Fibroblast of lung (primary cell): ENCODE data around the gene C1QL1. TPM values are rescaled to one million over a fixed set of nuclear protein-coding genes. Genes with fewer than 3 reads are reported as not detected.

Source experiments
- DNase-seq, 2 donors: peaks; one replicate each; pipeline versions ENCODE4 v3.0.0 to v3.0.0-alpha.2; 2010; ENCODE audit warnings: low read depth in 2 of 2
- H2AFZ ChIP-seq: 2 replicates; pipeline ENCODE4 v1.5.1; 2012; ENCODE audit warnings: low read length, control low read depth, inconsistent platforms
- H3K27ac ChIP-seq: 2 replicates; pipeline ENCODE4 v1.5.1; 2011; ENCODE audit warnings: low read length, control low read depth; ENCODE audit not compliant: insufficient read depth
- H3K27me3 ChIP-seq: 2 replicates; pipeline ENCODE4 v1.5.1; 2011; ENCODE audit warnings: mild to moderate bottlenecking, low read length; ENCODE audit not compliant: control insufficient read depth, insufficient read depth
- H3K36me3 ChIP-seq: 2 replicates; pipeline ENCODE4 v1.5.1; 2011; ENCODE audit warnings: low read length; ENCODE audit not compliant: control insufficient read depth, insufficient read depth
- H3K4me1 ChIP-seq: 2 replicates; pipeline ENCODE4 v1.5.1; 2011; ENCODE audit warnings: low read length; ENCODE audit not compliant: control insufficient read depth, insufficient read depth; ENCODE audit errors: extremely low read depth
- H3K4me2 ChIP-seq: 2 replicates; pipeline ENCODE4 v1.5.1; 2011; ENCODE audit warnings: low read length, control low read depth; ENCODE audit not compliant: insufficient read depth; ENCODE audit errors: extremely low read depth
- H3K4me3 ChIP-seq, 4 experiments: fragments of 200-600 bp in 1 of 4; sonication (generic) in 1 of 4; replicated peaks in 1 of 4; 2 replicates each; pipeline ENCODE4 v1.5.1; 2011 to 2016; ENCODE audit warnings: low read length in 4 of 4, low read depth in 3 of 4, mild to moderate bottlenecking in 3 of 4, control low read depth in 2 of 4, inconsistent platforms in 1 of 4, mixed read lengths in 1 of 4; ENCODE audit not compliant: insufficient read depth in 1 of 4; ENCODE audit errors: control extremely low read depth in 1 of 4
- H3K79me2 ChIP-seq: 2 replicates; pipeline ENCODE4 v1.5.1; 2012; ENCODE audit warnings: mild to moderate bottlenecking, low read length, inconsistent platforms; ENCODE audit not compliant: control insufficient read depth, insufficient read depth
- H3K9ac ChIP-seq: 2 replicates; pipeline ENCODE4 v1.5.1; 2011; ENCODE audit warnings: mild to moderate bottlenecking, low read length, control low read depth; ENCODE audit not compliant: insufficient read depth
- H3K9me3 ChIP-seq: 2 replicates; pipeline ENCODE4 v1.5.1; 2012; ENCODE audit warnings: low read depth, low read length; ENCODE audit not compliant: control insufficient read depth, insufficient read depth
- H4K20me1 ChIP-seq: 2 replicates; pipeline ENCODE4 v1.5.1; 2011; ENCODE audit warnings: low read length; ENCODE audit not compliant: control insufficient read depth, insufficient read depth; ENCODE audit errors: extremely low read depth
- CTCF ChIP-seq, 2 donors: IDR thresholded peaks in 1 of 2; conservative IDR thresholded peaks in 1 of 2; 1 replicate in 1 of 2; 2 replicates in 1 of 2; pipeline ENCODE4 v1.5.1; 2011 to 2012; ENCODE audit warnings: low read length in 2 of 2, control low read depth in 1 of 2, inconsistent platforms in 1 of 2, low read depth in 1 of 2, mild to moderate bottlenecking in 1 of 2
- EZH2 ChIP-seq: IDR thresholded peaks from 2 replicates; pipeline ENCODE4 v1.5.1; 2012; ENCODE audit warnings: low read length, control low read depth, mild to moderate bottlenecking; ENCODE audit errors: missing control alignments
- polyA plus RNA-seq, 2 donors: library from polyadenylated mRNA; depleted of rRNA in 1 of 2; stranded (reverse) in 1 of 2; unstranded in 1 of 2; fragments of >200 nt; gene quantifications; 2 replicates each; pipeline ENCODE4 v1.2.1, GENCODE V29; 2011 to 2012; ENCODE audit warnings: missing spikeins in 1 of 2
- total RNA-seq: library from RNA; depleted of rRNA; stranded (reverse); fragments of >200 nt; gene quantifications from 2 replicates; pipeline ENCODE4 v1.2.1, GENCODE V29; 2014

C1QL1 gene
- total and polyA plus RNA-seq, 2 donors (not counting 1 experiment from before 2014, with no cell fraction given), result 0.53 to 1.3 TPM

DNA sequence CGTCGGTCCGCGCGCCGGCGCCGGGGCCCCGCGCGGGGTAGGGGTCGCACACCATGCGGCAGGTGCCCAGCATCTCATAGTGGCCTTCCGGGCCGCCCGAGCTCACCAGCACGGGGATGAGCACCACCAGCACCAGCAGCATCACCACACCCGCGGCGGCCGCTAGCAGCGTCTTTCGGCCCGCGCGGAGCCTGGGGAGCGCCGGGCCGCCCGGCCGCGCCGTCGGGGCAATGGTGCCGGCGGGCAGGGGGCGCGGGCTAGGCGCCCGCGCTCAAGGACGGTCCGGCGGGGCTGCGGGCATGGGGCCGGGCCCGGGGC is 237 bp downstream of the C1QL1 start:
- H3K4me2 ChIP-seq, result no peak overlapping the region
- no peak overlapping the region for H3K27ac ChIP-seq
- no peak for TF ChIP-seq CTCF (conservative IDR thresholded peaks at IDR 0.05 in 1 of 2, IDR thresholded peaks at IDR 0.05 in 1 of 2; ENCODE audit: low read depth in 1 of 2, low read length in 2 of 2)
- TF ChIP-seq EZH2, result no peak
- no peak overlapping the region for H3K4me3 ChIP-seq
- H3K9ac ChIP-seq, result no peak overlapping the region
- H3K79me2 ChIP-seq, result no peaks in the 10 kb centered on the region
- DNase-seq, result no peak
- no peaks in the 10 kb centered on the region for H3K36me3 ChIP-seq
- H3K27me3 ChIP-seq, result peaks cover 36% of the 10 kb centered on the region
- H3K9me3 ChIP-seq, result no peaks in the 10 kb centered on the region
- H2AFZ ChIP-seq, result no peak overlapping the region
- peaks cover 2% of the 10 kb centered on the region for H3K4me1 ChIP-seq
- no peaks in the 10 kb centered on the region for H4K20me1 ChIP-seq

DNA sequence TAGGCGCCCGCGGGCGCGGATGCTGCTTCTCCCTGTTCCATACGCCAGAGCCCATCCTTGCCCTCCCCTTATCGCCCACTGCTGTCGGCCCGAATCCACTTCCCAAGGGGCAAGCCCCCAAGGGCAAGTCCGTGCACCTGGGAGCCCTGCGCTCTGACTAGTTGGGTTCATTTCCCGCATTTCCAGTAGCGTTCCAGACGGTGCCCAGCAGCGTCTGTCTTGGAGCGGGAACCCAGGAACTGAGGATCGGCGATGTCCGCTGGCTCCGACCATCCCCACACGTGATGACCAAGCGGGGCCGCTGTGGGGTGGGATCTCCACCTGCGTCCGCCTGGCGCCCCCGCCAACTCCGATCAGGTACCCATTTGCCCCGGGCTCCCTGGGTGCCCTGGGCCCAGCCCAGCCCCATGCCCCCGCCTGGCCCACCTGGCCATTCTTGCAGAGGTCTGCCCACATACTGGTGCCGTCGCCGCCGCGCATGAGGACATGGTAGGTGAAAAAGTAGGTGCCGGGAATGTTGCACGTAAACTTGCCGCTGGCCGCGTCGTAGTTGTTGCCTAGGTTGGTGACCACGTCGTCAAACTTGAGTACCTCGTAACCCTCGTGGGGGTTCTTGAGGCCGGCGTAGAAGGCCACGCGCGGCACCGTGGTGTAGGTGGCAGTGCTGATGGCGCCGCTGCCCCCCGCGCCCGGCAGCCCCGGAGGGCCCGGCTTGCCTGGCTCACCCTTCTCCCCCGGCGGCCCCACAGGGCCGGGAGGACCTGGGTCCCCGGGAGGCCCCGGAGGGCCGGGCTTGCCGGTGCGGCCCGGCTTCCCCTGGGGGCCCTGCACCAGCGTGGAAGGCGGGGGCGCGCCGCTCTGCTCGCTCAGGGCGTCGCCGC is 837 bp downstream of the C1QL1 start:
- Histone ChIP-seq H3K36me3 (no peaks in the 10 kb centered on the region), H3K9me3 (no peaks in the 10 kb centered on the region), H3K27me3 (peaks cover 36% of the 10 kb centered on the region), H4K20me1 (no peaks in the 10 kb centered on the region), H3K4me3 (no peak overlapping the region), H3K27ac (no peak overlapping the region), H3K4me2 (no peak overlapping the region), H3K9ac (no peak overlapping the region), H2AFZ (no peak overlapping the region), H3K4me1 (peaks cover 2% of the 10 kb centered on the region), H3K79me2 (no peaks in the 10 kb centered on the region)
- DNase-seq, result no peak
- TF ChIP-seq EZH2, result peak; percentile 100
- TF ChIP-seq CTCF (conservative IDR thresholded peaks at IDR 0.05 in 1 of 2, IDR thresholded peaks at IDR 0.05 in 1 of 2; ENCODE audit: low read depth in 1 of 2, low read length in 2 of 2), result no peak

GRCh38 chr17:44966348-44967025 is 1.6 kb downstream of the C1QL1 start:
- TF ChIP-seq EZH2 (no peak), CTCF (conservative IDR thresholded peaks at IDR 0.05 in 1 of 2, IDR thresholded peaks at IDR 0.05 in 1 of 2; ENCODE audit: low read depth in 1 of 2, low read length in 2 of 2) (no peak)
- no peak for DNase-seq
- no peak overlapping the region for H3K9ac ChIP-seq
- H3K27me3 ChIP-seq, result peaks cover 36% of the 10 kb centered on the region
- H3K27ac ChIP-seq, result no peak overlapping the region
- H3K9me3 ChIP-seq, result no peaks in the 10 kb centered on the region
- no peak overlapping the region for H3K4me2 ChIP-seq
- no peak overlapping the region for H2AFZ ChIP-seq
- peaks cover 2% of the 10 kb centered on the region for H3K4me1 ChIP-seq
- no peaks in the 10 kb centered on the region for H3K79me2 ChIP-seq
- H3K36me3 ChIP-seq, result no peaks in the 10 kb centered on the region
- no peak overlapping the region for H3K4me3 ChIP-seq
- no peaks in the 10 kb centered on the region for H4K20me1 ChIP-seq
